Prostate gland (tissue), 2 donors: Measurements from ENCODE around the gene BGLAP.
A peak's percentile ranks its signal among the peaks of the same experiment; 100 is the strongest.

Source experiments
- CTCF ChIP-seq, 4 experiments: fragments of 200-600 bp in 2 of 4; fragments of 450-650 bp in 2 of 4; sonication (generic) in 2 of 4; IDR thresholded peaks; 1 replicate in 3 of 4; 2 replicates in 1 of 4; pipeline ENCODE4 v1.5.1; 2016 to 2019; ENCODE audit warnings: antibody characterized with exemption in 4 of 4, mild to moderate bottlenecking in 2 of 4, moderate library complexity in 2 of 4
- POLR2A ChIP-seq: fragments of 450-650 bp; IDR thresholded peaks from one replicate; pipeline ENCODE4 v1.6.1; 2016; ENCODE audit warnings: antibody characterized with exemption, mild to moderate bottlenecking
- POLR2AphosphoS5 ChIP-seq: sonication (generic); formaldehyde crosslinking; IDR thresholded peaks from one replicate; pipeline ENCODE4 v1.6.1; 2017; ENCODE audit warnings: antibody characterized with exemption

- no peak for TF ChIP-seq CTCF (IDR thresholded peaks at IDR 0.05)
- peak; percentile 88 for TF ChIP-seq POLR2A
- TF ChIP-seq POLR2AphosphoS5, result peak; percentile 99
Measured at GRCh38 chr1:156282479-156283222, 40.7 kb downstream of the BGLAP start, which contains the start of gene SMG5.
